Vagina (tissue), 2 donors: Measurements from ENCODE around the gene GRIPAP1. TPM values are rescaled to one million over a fixed set of nuclear protein-coding genes. Genes with fewer than 3 reads are reported as not detected.

Experiments
- DNase-seq, 2 donors: peaks; one replicate each; pipeline ENCODE4 v3.0.0-alpha.2; 2017; ENCODE audit errors: extremely low spot score in 2 of 2
- H3K27ac ChIP-seq: fragments of 200-600 bp; sonication (generic); one replicate; pipeline ENCODE4 v1.5.1; 2019
- H3K27me3 ChIP-seq: fragments of 200-600 bp; sonication (generic); one replicate; pipeline ENCODE4 v1.5.1; 2019
- H3K36me3 ChIP-seq, 2 donors: fragments of 200-600 bp; sonication (generic); one replicate each; pipeline ENCODE4 v1.5.1; 2017 to 2019
- H3K4me1 ChIP-seq: fragments of 200-600 bp; sonication (generic); one replicate; pipeline ENCODE4 v1.5.1; 2019
- H3K4me3 ChIP-seq, 2 donors: fragments of 200-600 bp; sonication (generic); 1 replicate in 1 of 2; 2 replicates in 1 of 2; pipeline ENCODE4 v1.5.1; 2016 to 2019
- H3K9me3 ChIP-seq: fragments of 200-600 bp; sonication (generic); one replicate; pipeline ENCODE4 v1.5.1; 2019
- POLR2A ChIP-seq, 2 donors: fragments of 450-650 bp; IDR thresholded peaks; one replicate each; pipeline ENCODE4 v1.6.1; 2017; ENCODE audit warnings: antibody characterized with exemption in 2 of 2, mild to moderate bottlenecking in 2 of 2, moderate library complexity in 2 of 2
- POLR2AphosphoS5 ChIP-seq, 2 donors: sonication (generic); formaldehyde crosslinking; IDR thresholded peaks; one replicate each; pipeline ENCODE4 v1.9.0; 2017; ENCODE audit warnings: antibody characterized with exemption in 2 of 2, mild to moderate bottlenecking in 2 of 2, low read depth in 1 of 2; ENCODE audit not compliant: insufficient read depth in 1 of 2
- intact Hi-C: fragments of 100-400 bp; cut with DNase I; formaldehyde crosslinking; loops from one replicate; pipeline ENCODE4 v1.15.1; 2023
- total RNA-seq: library from RNA; depleted of rRNA; stranded (reverse); fragments of >200 nt; gene quantifications from one replicate; pipeline ENCODE4 v1.2.3, GENCODE V29; 2016
- TF ChIP-seq, protein P1 (sequence below), 3 experiments: fragments of 450-650 bp in 2 of 3; fragments of 200-600 bp in 1 of 3; sonication (generic) in 1 of 3; IDR thresholded peaks; one replicate each; pipeline ENCODE4 v1.5.1; 2017 to 2019; ENCODE audit warnings: antibody characterized with exemption in 3 of 3, mild to moderate bottlenecking in 2 of 3, moderate library complexity in 2 of 3

GRIPAP1 gene
- total RNA-seq, 1 donor from 2014 or later, result 27.5 TPM

DNA sequence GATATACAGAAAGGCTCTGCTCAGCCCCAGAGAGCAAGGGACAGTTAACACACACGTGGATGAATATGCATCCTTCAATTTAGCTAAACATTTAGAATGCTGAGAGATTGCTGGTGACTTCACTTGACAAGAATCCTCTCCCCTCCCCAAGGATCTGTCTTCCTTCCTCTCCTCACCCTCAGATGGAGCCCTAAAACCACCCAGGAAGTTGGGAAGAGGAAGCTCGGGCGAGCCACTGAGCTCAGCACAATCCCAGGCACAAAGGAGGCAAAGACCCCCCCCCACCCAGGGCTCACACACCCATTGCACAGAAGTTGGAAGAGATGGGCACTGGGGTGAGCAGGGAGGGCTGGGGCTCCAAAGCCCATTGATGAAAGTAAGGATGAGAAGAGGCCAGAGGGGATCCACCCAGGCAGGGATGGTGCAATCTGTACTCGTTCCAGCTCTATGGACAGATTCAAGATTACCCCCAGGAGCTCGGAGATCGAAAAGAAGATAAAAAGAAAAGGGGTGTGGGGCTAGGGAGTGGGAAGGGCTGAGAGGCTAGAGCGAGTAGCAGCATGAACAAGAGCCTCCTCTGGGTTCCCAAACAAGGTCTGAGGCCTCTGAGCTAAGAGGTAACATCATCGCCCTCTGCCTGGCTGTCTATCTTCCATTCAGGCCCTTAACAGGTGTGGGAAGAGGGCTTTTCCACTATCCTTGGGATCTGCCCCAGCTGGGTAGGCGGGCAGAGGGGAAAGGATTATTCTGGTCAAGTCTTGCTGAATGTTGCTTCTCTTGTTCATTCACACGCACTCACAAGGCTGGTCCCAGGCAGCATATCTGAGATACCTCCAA is 39.9 kb upstream of the GRIPAP1 start:
- DNase-seq, result no peak
- intact Hi-C loops, result loop anchor here (5.0 kb wide), 1 partner anchor 85 kb away; the partner anchor contains the start of gene OTUD5
- no peaks in the 10 kb centered on the region for H3K27me3 ChIP-seq
- TF ChIP-seq POLR2A (IDR thresholded peaks at IDR 0.05) (no peak), POLR2AphosphoS5 (IDR thresholded peaks at IDR 0.05; ENCODE audit: insufficient read depth in 1 of 2, low read depth in 1 of 2) (peak in 1 of 2 donors; percentile 29)
- TF ChIP-seq, protein P1, sequence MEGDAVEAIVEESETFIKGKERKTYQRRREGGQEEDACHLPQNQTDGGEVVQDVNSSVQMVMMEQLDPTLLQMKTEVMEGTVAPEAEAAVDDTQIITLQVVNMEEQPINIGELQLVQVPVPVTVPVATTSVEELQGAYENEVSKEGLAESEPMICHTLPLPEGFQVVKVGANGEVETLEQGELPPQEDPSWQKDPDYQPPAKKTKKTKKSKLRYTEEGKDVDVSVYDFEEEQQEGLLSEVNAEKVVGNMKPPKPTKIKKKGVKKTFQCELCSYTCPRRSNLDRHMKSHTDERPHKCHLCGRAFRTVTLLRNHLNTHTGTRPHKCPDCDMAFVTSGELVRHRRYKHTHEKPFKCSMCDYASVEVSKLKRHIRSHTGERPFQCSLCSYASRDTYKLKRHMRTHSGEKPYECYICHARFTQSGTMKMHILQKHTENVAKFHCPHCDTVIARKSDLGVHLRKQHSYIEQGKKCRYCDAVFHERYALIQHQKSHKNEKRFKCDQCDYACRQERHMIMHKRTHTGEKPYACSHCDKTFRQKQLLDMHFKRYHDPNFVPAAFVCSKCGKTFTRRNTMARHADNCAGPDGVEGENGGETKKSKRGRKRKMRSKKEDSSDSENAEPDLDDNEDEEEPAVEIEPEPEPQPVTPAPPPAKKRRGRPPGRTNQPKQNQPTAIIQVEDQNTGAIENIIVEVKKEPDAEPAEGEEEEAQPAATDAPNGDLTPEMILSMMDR (IDR thresholded peaks at IDR 0.05), result no peak
- H3K4me1 ChIP-seq, result peaks cover 20% of the 10 kb centered on the region
- peaks cover 0 to 18% of the 10 kb centered on the region in 2 donors for H3K36me3 ChIP-seq
- peak overlapping the region; percentile 59 to 83 for H3K4me3 ChIP-seq
- peak overlapping the region; percentile 95 for H3K27ac ChIP-seq
- H3K9me3 ChIP-seq, result no peaks in the 10 kb centered on the region

DNA sequence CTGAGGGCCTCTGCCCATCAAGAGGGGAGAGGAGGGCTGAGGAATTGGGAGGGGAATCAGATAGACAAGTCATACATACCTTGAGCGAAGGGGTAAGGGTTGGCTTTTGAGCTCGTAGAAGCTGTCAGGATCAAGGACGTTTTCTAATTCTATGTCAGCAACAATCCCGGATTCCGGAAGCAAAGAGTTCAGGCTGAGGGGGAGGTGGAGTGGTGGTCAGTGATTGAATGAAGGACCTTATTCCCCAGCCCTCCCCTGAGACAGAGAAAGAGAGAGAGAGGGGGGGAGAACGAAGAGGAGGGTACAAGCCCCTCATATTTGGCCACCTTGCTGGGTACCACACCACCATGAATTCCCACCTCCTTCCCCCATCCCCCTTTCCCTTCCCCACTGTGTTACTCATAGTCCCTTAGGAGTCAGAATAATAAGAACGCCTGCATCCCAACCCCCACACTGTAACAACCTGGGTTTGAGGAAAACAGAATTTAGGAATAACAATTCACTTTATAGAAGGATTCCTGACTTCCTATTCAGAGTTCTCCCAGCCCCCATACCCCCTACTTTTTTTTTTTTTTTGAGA is 38.4 kb upstream of the GRIPAP1 start:
- Histone ChIP-seq H3K27ac (peak overlapping the region; percentile 95), H3K4me3 (peak overlapping the region; percentile 59 to 83), H3K4me1 (peaks cover 20% of the 10 kb centered on the region), H3K27me3 (no peaks in the 10 kb centered on the region), H3K36me3 (peaks cover 0 to 25% of the 10 kb centered on the region in 2 donors), H3K9me3 (no peaks in the 10 kb centered on the region)
- intact Hi-C loops, result loop anchor here (5.0 kb wide), 1 partner anchor 83 kb away; the partner anchor contains the start of gene OTUD5
- TF ChIP-seq, protein P1 (IDR thresholded peaks at IDR 0.05), result no peak
- no peak for TF ChIP-seq POLR2AphosphoS5 (IDR thresholded peaks at IDR 0.05; ENCODE audit: insufficient read depth in 1 of 2, low read depth in 1 of 2)
- TF ChIP-seq POLR2A (IDR thresholded peaks at IDR 0.05), result no peak
- DNase-seq, result no peak

DNA sequence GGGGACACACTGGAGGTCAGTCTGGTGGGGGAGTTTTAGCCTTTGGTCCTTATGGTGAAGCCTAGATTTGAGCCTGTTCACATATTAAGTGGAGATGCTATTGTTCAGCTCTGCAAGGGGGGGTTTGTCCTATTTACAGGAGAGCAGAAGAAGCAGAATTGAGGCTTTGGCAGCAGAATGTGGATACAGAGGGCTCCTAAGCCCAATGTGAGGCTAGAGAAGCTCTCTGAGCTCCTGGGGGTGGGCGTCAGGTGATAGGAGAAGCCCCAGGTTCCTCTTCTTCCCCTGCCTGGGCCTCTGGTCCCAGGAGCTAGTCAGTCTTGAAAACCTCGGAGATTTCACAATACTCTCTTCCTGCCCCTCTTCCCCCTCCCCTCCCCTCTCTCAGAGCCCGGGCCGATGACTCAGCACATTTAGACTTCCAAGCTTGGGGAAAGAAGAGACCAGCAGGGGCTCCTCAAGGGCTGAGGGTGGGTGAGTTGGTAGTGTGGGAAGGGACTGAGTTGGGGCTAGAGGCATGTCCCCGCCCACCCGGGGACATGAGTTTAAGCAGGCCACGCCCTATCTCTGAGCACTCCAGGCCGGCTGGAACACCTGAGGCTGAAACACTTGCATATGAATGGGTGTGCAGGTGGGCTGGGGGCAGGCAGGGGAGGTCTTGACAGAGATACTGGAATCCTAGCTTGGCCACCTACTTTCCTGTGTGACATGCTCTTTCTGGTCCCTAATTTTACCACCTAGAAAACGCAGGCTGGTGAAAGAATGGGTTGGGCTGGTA is 37.7 kb upstream of the GRIPAP1 start:
- Histone ChIP-seq H3K27me3 (no peaks in the 10 kb centered on the region), H3K4me1 (peaks cover 20% of the 10 kb centered on the region), H3K9me3 (no peaks in the 10 kb centered on the region), H3K4me3 (peak overlapping the region; percentile 59 to 83), H3K36me3 (peaks cover 0 to 26% of the 10 kb centered on the region in 2 donors), H3K27ac (peak overlapping the region; percentile 95)
- intact Hi-C loops, result loop anchor here (5.0 kb wide), 1 partner anchor 82 kb away; the partner anchor contains the start of gene OTUD5
- TF ChIP-seq POLR2AphosphoS5 (IDR thresholded peaks at IDR 0.05; ENCODE audit: insufficient read depth in 1 of 2, low read depth in 1 of 2) (peak; percentile 51 to 75), POLR2A (IDR thresholded peaks at IDR 0.05) (no peak)
- TF ChIP-seq, protein P1 (IDR thresholded peaks at IDR 0.05), result no peak
- DNase-seq, result peak in 1 of 2 donors; percentile 96

DNA sequence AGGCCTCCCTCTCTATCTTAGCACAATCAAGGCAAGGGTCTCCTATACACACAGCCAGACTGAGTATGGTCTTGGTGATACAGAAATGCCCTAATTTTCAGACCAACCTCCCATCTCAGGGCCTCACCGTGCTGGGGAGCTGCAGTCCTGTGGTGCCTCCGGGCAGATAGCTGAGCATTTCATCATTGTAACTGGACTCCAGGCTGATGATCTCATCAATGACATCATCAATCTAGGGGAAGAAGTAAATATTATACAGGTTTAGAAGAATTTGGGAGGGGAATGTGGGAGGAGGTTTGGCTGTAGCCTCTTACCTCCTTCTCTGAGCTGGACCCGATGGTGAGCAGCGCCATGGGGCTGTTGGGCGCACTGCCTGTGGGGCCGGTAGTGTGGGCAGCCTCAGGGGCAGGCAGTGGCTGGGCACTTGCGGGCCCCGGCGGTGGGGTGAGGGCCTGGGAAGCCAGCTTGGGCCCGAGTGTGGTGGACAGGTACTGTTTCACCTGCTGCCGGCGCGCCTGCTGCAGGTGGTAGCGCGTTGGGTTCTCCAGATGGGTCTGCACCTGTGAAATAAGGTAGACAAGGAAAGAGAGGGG is 35.9 kb upstream of the GRIPAP1 start:
- H3K9me3 ChIP-seq, result no peaks in the 10 kb centered on the region
- TF ChIP-seq POLR2A (IDR thresholded peaks at IDR 0.05) (no peak), POLR2AphosphoS5 (IDR thresholded peaks at IDR 0.05; ENCODE audit: insufficient read depth in 1 of 2, low read depth in 1 of 2) (no peak)
- TF ChIP-seq, protein P1 (IDR thresholded peaks at IDR 0.05), result no peak
- no peak overlapping the region for H3K4me3 ChIP-seq
- intact Hi-C loops, result no loop called here
- peak overlapping the region; percentile 95 for H3K27ac ChIP-seq
- DNase-seq, result no peak
- H3K36me3 ChIP-seq, result peaks cover 0 to 41% of the 10 kb centered on the region in 2 donors
- H3K27me3 ChIP-seq, result no peaks in the 10 kb centered on the region
- peaks cover 20% of the 10 kb centered on the region for H3K4me1 ChIP-seq
